ENCODE results near the gene GARIN5A. TPM values are rescaled to one million over a fixed set of nuclear protein-coding genes. Genes with fewer than 3 reads are reported as not detected.

The GARIN5A gene
- total and polyA plus RNA-seq, 2 of the 8 experiments (the other 6 are each of a cell fraction or from before 2014, with no cell fraction given), result 9.1 to 18.5 TPM

- Histone ChIP-seq H3K9me3 (ENCODE audit: insufficient read depth in 2 of 2, low read depth in 1 of 2, low read length in 1 of 2) (no peaks in the 10 kb centered on the region), H3K27me3 (replicated peaks in 1 of 4; ENCODE audit: control insufficient read depth in 3 of 4, extremely low read depth in 1 of 4, insufficient read depth in 3 of 4, low read length in 3 of 4) (peaks cover 0 to 18% (median 12%) of the 10 kb centered on the region in 4 experiments; a peak in 6 of 7 replicates), H3K27ac (ENCODE audit: low read depth, low read length) (no peak overlapping the region), H2BK20ac (ENCODE audit: low read length) (no peak overlapping the region), H4K91ac (replicated peaks; ENCODE audit: insufficient read length, low read length) (no peak overlapping the region), H3K9ac (replicated peaks in 1 of 4; ENCODE audit: extremely low read depth in 1 of 4, low read depth in 3 of 4, low read length in 3 of 4) (no peak overlapping the region), H4K8ac (ENCODE audit: extremely low read depth, insufficient read depth, low read length) (no peak overlapping the region; the same call in 1 of the 2 replicates), H3K23me2 (ENCODE audit: low read depth, low read length) (no peaks in the 10 kb centered on the region; the same call in 1 of the 2 replicates), H3K4me2 (ENCODE audit: insufficient read depth in 1 of 2, low read depth in 2 of 2, low read length in 2 of 2) (no peak overlapping the region), H3K4me3 (ENCODE audit: extremely low read depth in 1 of 4, insufficient read depth in 2 of 4, low read depth in 3 of 4, low read length in 4 of 4) (no peak overlapping the region), H2BK15ac (ENCODE audit: low read length) (no peak overlapping the region), H3K23ac (ENCODE audit: insufficient read length) (no peak overlapping the region), H3K36me3 (ENCODE audit: control insufficient read depth in 2 of 4, insufficient read depth in 4 of 4, low read length in 3 of 4) (no peaks in the 10 kb centered on the region), H4K20me1 (replicated peaks in 1 of 2; ENCODE audit: control insufficient read depth in 1 of 2, insufficient read depth in 2 of 2, low read length in 2 of 2) (peaks cover 0 to 1% of the 10 kb centered on the region in 2 experiments), H2BK5ac (ENCODE audit: low read depth, low read length) (no peak overlapping the region), H3K18ac (ENCODE audit: extremely low read depth, low read length) (no peak overlapping the region), H3K79me1 (ENCODE audit: low read depth, low read length) (no peaks in the 10 kb centered on the region; the same call in 1 of the 2 replicates), H3K14ac (ENCODE audit: insufficient read length) (no peak overlapping the region), H2BK120ac (replicated peaks; ENCODE audit: low read depth, low read length) (no peak overlapping the region), H3K4ac (replicated peaks; ENCODE audit: insufficient read length, low read depth, low read length) (no peak overlapping the region), H3K79me2 (ENCODE audit: control insufficient read depth in 1 of 2, insufficient read depth in 2 of 2, low read length in 2 of 2) (no peaks in the 10 kb centered on the region), H2BK12ac (ENCODE audit: low read depth, low read length) (no peak overlapping the region), H2AK5ac (ENCODE audit: low read depth, low read length) (no peak overlapping the region), H3K56ac (replicated peaks; ENCODE audit: insufficient read length, low read depth, low read length) (no peak overlapping the region), H2AFZ (ENCODE audit: low read length) (no peak overlapping the region), H3K4me1 (replicated peaks in 1 of 4; ENCODE audit: control insufficient read depth in 3 of 4, insufficient read depth in 4 of 4, low read length in 3 of 4) (peaks cover 0 to 3% (median 3%) of the 10 kb centered on the region in 4 experiments; a peak in 4 of 7 replicates), H4K5ac (ENCODE audit: insufficient read length, low read depth, low read length) (no peak overlapping the region)
- ChIA-PET CTCF (ENCODE audit: partially characterized antibody) (interaction anchor here (1.4 kb wide), 1 partner anchor 9 kb away, joined by 3 read pairs; no protein-coding TSS in a partner anchor), POLR2A (ENCODE audit: partially characterized antibody) (no interaction called here)
- DNase-seq (ENCODE audit: low read depth in 1 of 2, low spot score in 2 of 2) (no peak), FAIRE-seq (no peak)
- 92% methylated on average over 21 of the region's 30 CpGs; no CpG with 5 or more reads in 1 of the 2 experiments for WGBS, 2 experiments (ENCODE audit: extremely low coverage in 1 of 2, insufficient coverage in 1 of 2, insufficient read length in 1 of 2, insufficient replicate concordance in 2 of 2, low coverage in 1 of 2, low lambda C conversion rate in 2 of 2, missing lambda C conversion rate in 1 of 2)
- TF ChIP-seq EGR1 (IDR thresholded peaks at IDR 0.05; ENCODE audit: borderline replicate concordance, low read depth, low read length) (no peak), KDM4A (IDR thresholded peaks at IDR 0.05; ENCODE audit: low read depth, low read length, severe bottlenecking) (no peak), POLR2A (IDR thresholded peaks at IDR 0.05; ENCODE audit: control extremely low read depth in 1 of 2, low read depth in 2 of 2, low read length in 2 of 2) (no peak), JUN (IDR thresholded peaks at IDR 0.05; ENCODE audit: low read depth, low read length) (no peak), SP1 (IDR thresholded peaks at IDR 0.05; ENCODE audit: low read depth, low read length) (no peak), HDAC6 (IDR thresholded peaks at IDR 0.05; ENCODE audit: low read depth, low read length) (no peak), CBX5 (IDR thresholded peaks at IDR 0.05; ENCODE audit: low read depth, low read length) (no peak), ZNF274 (IDR thresholded peaks at IDR 0.05; ENCODE audit: borderline replicate concordance, extremely low read depth, low read length) (no peak), CHD2 (IDR thresholded peaks at IDR 0.05; ENCODE audit: low read length) (no peak), RBBP5 (IDR thresholded peaks at IDR 0.05; ENCODE audit: borderline replicate concordance, low read depth, low read length) (no peak), NANOG (IDR thresholded peaks at IDR 0.05; ENCODE audit: insufficient read depth, low read depth, low read length, poor library complexity, severe bottlenecking) (no peak), PHF8 (conservative IDR thresholded peaks at IDR 0.05; ENCODE audit: low read depth, low read length) (no peak), SIN3A (conservative IDR thresholded peaks at IDR 0.05 in 1 of 2, IDR thresholded peaks at IDR 0.05 in 1 of 2; ENCODE audit: low read depth in 1 of 2, low read length in 2 of 2) (no peak)
Observed at GRCh38 chr19:50505856-50506611, 29.4 kb upstream of the GARIN5A start.
